Tibial artery (tissue), 4 donors: ENCODE results near the gene IQCH.

Source experiments
- DNase-seq, 2 donors: peaks; one replicate each; pipeline ENCODE4 v3.0.0-alpha.2; 2019
- H3K27ac ChIP-seq, 2 donors: fragments of 200-600 bp; sonication (generic) in 1 of 2; 1 replicate in 1 of 2; 2 replicates in 1 of 2; pipeline ENCODE4 v1.5.1; 2018 to 2019; ENCODE audit warnings: mild to moderate bottlenecking in 1 of 2
- H3K27me3 ChIP-seq, 2 donors: fragments of 200-600 bp; sonication (generic) in 1 of 2; one replicate each; pipeline versions ENCODE4 v1.5.1 to v1.6.0; 2016 to 2019
- H3K36me3 ChIP-seq, 3 donors: fragments of 200-600 bp; sonication (generic) in 2 of 3; one replicate each; pipeline ENCODE4 v1.5.1; 2016 to 2019; ENCODE audit warnings: mild to moderate bottlenecking in 2 of 3
- H3K4me1 ChIP-seq, 4 donors: fragments of 200-600 bp; sonication (generic) in 2 of 4; 1 replicate in 3 of 4; 2 replicates in 1 of 4; pipeline ENCODE4 v1.5.1; 2016 to 2019
- H3K4me3 ChIP-seq, 2 donors: fragments of 200-600 bp; sonication (generic) in 1 of 2; 1 replicate in 1 of 2; 2 replicates in 1 of 2; pipeline ENCODE4 v1.5.1; 2018 to 2019; ENCODE audit warnings: mild to moderate bottlenecking in 2 of 2
- H3K9me3 ChIP-seq, 3 donors: fragments of 200-600 bp; sonication (generic) in 1 of 3; one replicate each; pipeline ENCODE4 v1.5.1; 2016 to 2019
- CTCF ChIP-seq, 2 experiments: fragments of 200-600 bp in 1 of 2; fragments of 450-650 bp in 1 of 2; IDR thresholded peaks; one replicate each; pipeline ENCODE4 v1.5.1; 2017 to 2019; ENCODE audit warnings: antibody characterized with exemption in 2 of 2, mild to moderate bottlenecking in 1 of 2, moderate library complexity in 1 of 2
- intact Hi-C: fragments of 100-400 bp; cut with DNase I; formaldehyde crosslinking; loops from one replicate; pipeline ENCODE4 v1.15.0; 2023; ENCODE audit warnings: low total_unique reads

The IQCH gene

GRCh38 chr15:67290319-67290718, 35.7 kb downstream of the IQCH start:
- H3K4me3 ChIP-seq, result no peak overlapping the region
- H3K9me3 ChIP-seq, result peaks cover 0 to 6% (median 0%) of the 10 kb centered on the region in 3 donors
- no peaks in the 10 kb centered on the region for H3K27me3 ChIP-seq
- no peak overlapping the region for H3K27ac ChIP-seq
- intact Hi-C loops, result no loop called here
- no peaks in the 10 kb centered on the region for H3K36me3 ChIP-seq
- TF ChIP-seq CTCF (IDR thresholded peaks at IDR 0.05), result no peak
- DNase-seq, result no peak
- H3K4me1 ChIP-seq, result no peaks in the 10 kb centered on the region

- TF ChIP-seq CTCF (IDR thresholded peaks at IDR 0.05), result no peak
- Histone ChIP-seq H3K4me1 (no peaks in the 10 kb centered on the region), H3K27ac (no peak overlapping the region), H3K9me3 (no peaks in the 10 kb centered on the region), H3K4me3 (no peak overlapping the region), H3K27me3 (no peaks in the 10 kb centered on the region), H3K36me3 (no peaks in the 10 kb centered on the region)
- intact Hi-C loops, result no loop called here
- DNase-seq, result no peak
Observed at GRCh38 chr15:67296188-67296587, 41.6 kb downstream of the IQCH start.

GRCh38 chr15:67296684-67297083, 42.1 kb downstream of the IQCH start:
- H3K27me3 ChIP-seq, result no peaks in the 10 kb centered on the region
- DNase-seq, result no peak
- intact Hi-C loops, result no loop called here

GRCh38 chr15:67300266-67301025, 45.9 kb downstream of the IQCH start:
- TF ChIP-seq CTCF (IDR thresholded peaks at IDR 0.05), result no peak
- H3K27me3 ChIP-seq, result no peaks in the 10 kb centered on the region
- no peaks in the 10 kb centered on the region for H3K9me3 ChIP-seq
- no peaks in the 10 kb centered on the region for H3K36me3 ChIP-seq
- H3K4me1 ChIP-seq, result no peaks in the 10 kb centered on the region
- no peak for DNase-seq
- intact Hi-C loops, result loop anchor here (5.0 kb wide), 1 partner anchor 353 kb away; no protein-coding TSS in a partner anchor
- no peak overlapping the region for H3K4me3 ChIP-seq
- no peak overlapping the region for H3K27ac ChIP-seq

More at GRCh38 chr15:67296684-67297083, 42.1 kb downstream of the IQCH start:
- no peaks in the 10 kb centered on the region for H3K4me1 ChIP-seq
- no peaks in the 10 kb centered on the region for H3K36me3 ChIP-seq
- H3K9me3 ChIP-seq, result no peaks in the 10 kb centered on the region
- TF ChIP-seq CTCF (IDR thresholded peaks at IDR 0.05), result no peak
- H3K27ac ChIP-seq, result no peak overlapping the region
- no peak overlapping the region for H3K4me3 ChIP-seq

- no peak overlapping the region for H3K4me3 ChIP-seq
- H3K36me3 ChIP-seq, result no peaks in the 10 kb centered on the region
- H3K27ac ChIP-seq, result no peak overlapping the region
- intact Hi-C loops, result loop anchor here (5.0 kb wide), 1 partner anchor 356 kb away; no protein-coding TSS in a partner anchor
- H3K4me1 ChIP-seq, result no peaks in the 10 kb centered on the region
- DNase-seq, result no peak
- H3K27me3 ChIP-seq, result no peaks in the 10 kb centered on the region
- TF ChIP-seq CTCF (IDR thresholded peaks at IDR 0.05), result peak; percentile 41 to 58
- no peaks in the 10 kb centered on the region for H3K9me3 ChIP-seq
Observed at GRCh38 chr15:67303490-67304363, 49.1 kb downstream of the IQCH start.
